A549 (cell line): ENCODE data around the gene HDAC10. TPM values are rescaled to one million over a fixed set of nuclear protein-coding genes. Genes with fewer than 3 reads are reported as not detected.

ENCODE experiments used
- ATAC-seq, 2 experiments: fragments of 200-7000 bp in 1 of 2; fragments of >200 bp in 1 of 2; cut with Nextera tagmentation in 1 of 2; cut with Tn5 transposase in 1 of 2; 3 replicates each; pipeline versions ENCODE4 v1.8.0 to v1.9.1; 2018 to 2020; ENCODE audit warnings: mild to moderate bottlenecking in 1 of 2, moderate library complexity in 1 of 2
- CTCF ChIA-PET: fragments of 300-600 bp; sonication (Branson Sonifier 250); formaldehyde crosslinking; extraction: SDS; loops from one replicate; lab custom pipeline; 2021; ENCODE audit warnings: antibody characterized with exemption, inconsistent platforms; lab: Yijun Ruan, JAX
- POLR2A ChIA-PET: fragments of 350-600 bp; formaldehyde crosslinking; extraction: SDS; loops from one replicate; lab custom pipeline; 2021; ENCODE audit warnings: antibody characterized with exemption, inconsistent platforms; lab: Yijun Ruan, JAX
- DNase-seq, 2 experiments: peaks; one replicate each; pipeline versions ENCODE4 v3.0.0 to v3.0.0-alpha.2; 2011 to 2016; ENCODE audit warnings: low read depth in 1 of 2, low spot score in 1 of 2
- FAIRE-seq: peaks from 2 replicates; lab custom pipeline; 2011; peaks lifted over from hg19 to GRCh38; lab: Jason Lieb, UNC
- H3K27ac ChIP-seq, 2 experiments: fragments of >200 bp; sonication (Bioruptor Twin); formaldehyde crosslinking; 3 replicates each; pipeline ENCODE4 v1.5.1; 2016 to 2017
- H3K4me1 ChIP-seq: fragments of >200 bp; sonication (Bioruptor Twin); formaldehyde crosslinking; 3 replicates; pipeline ENCODE4 v1.6.1; 2016
- H3K4me2 ChIP-seq: fragments of >200 bp; sonication (Bioruptor Twin); formaldehyde crosslinking; 3 replicates; pipeline ENCODE4 v1.6.1; 2016
- H3K4me3 ChIP-seq: fragments of >200 bp; sonication (Bioruptor Twin); formaldehyde crosslinking; 3 replicates; pipeline ENCODE4 v1.5.1; 2016
- H3K9me3 ChIP-seq: fragments of >200 bp; sonication (Bioruptor Twin); formaldehyde crosslinking; 3 replicates; pipeline ENCODE4 v1.6.1; 2016
- BHLHE40 ChIP-seq: IDR thresholded peaks from 2 replicates; pipeline ENCODE4 v1.6.1; 2012; ENCODE audit warnings: low read depth, low read length, inconsistent platforms
- CBX2 ChIP-seq: fragments of 200-600 bp; sonication (generic); IDR thresholded peaks from 2 replicates; pipeline ENCODE4 v1.6.1; 2016; ENCODE audit warnings: low read depth, mild to moderate bottlenecking, borderline replicate concordance
- CEBPB ChIP-seq, 2 experiments: fragments of >200 bp in 1 of 2; sonication (Bioruptor Twin) in 1 of 2; formaldehyde crosslinking in 1 of 2; IDR thresholded peaks; 2 replicates each; pipeline ENCODE4 v1.6.1; 2012 to 2016
- CTCF ChIP-seq: fragments of >200 bp; sonication (Bioruptor Twin); formaldehyde crosslinking; IDR thresholded peaks from 3 replicates; pipeline ENCODE4 v1.5.1; 2016
- EHMT2 ChIP-seq: fragments of 200-600 bp; sonication (generic); IDR thresholded peaks from 2 replicates; pipeline ENCODE4 v1.6.1; 2016; ENCODE audit warnings: antibody characterized with exemption, low read depth, mild to moderate bottlenecking, moderate library complexity
- ESRRA ChIP-seq: fragments of 150-350 bp; IDR thresholded peaks from 2 replicates; pipeline ENCODE4 v1.6.1; 2014; ENCODE audit warnings: mild to moderate bottlenecking, low read length, borderline replicate concordance
- FOSL2 ChIP-seq, 2 experiments: fragments of 450-650 bp in 1 of 2; fragments of >200 bp in 1 of 2; sonication (Bioruptor Twin) in 1 of 2; formaldehyde crosslinking; IDR thresholded peaks; 2 replicates each; pipeline versions ENCODE4 v1.5.0 to v1.6.1; 2016 to 2020; ENCODE audit warnings: mild to moderate bottlenecking in 1 of 2, moderate library complexity in 1 of 2
- GATA3 ChIP-seq: IDR thresholded peaks from 2 replicates; pipeline ENCODE4 v1.6.1; 2012; ENCODE audit warnings: borderline replicate concordance
- HOXB5 ChIP-seq: fragments of 250-450 bp; sonication (Bioruptor Pico); IDR thresholded peaks from 2 replicates; pipeline ENCODE4 v1.5.0; 2020; ENCODE audit warnings: mild to moderate bottlenecking, moderate library complexity
- JUN ChIP-seq, 2 experiments: fragments of >200 bp; sonication (Bioruptor Twin); formaldehyde crosslinking; IDR thresholded peaks; 2 replicates in 1 of 2; 3 replicates in 1 of 2; pipeline ENCODE4 v1.6.1; 2016 to 2017
- KDM1A ChIP-seq: fragments of 200-600 bp; sonication (generic); IDR thresholded peaks from 2 replicates; pipeline ENCODE4 v1.6.1; 2016; ENCODE audit warnings: low read depth, mild to moderate bottlenecking
- MAFK ChIP-seq: fragments of 450-650 bp; IDR thresholded peaks from 2 replicates; pipeline ENCODE4 v1.6.1; 2014; ENCODE audit not compliant: partially characterized antibody
- MAZ ChIP-seq: fragments of 150-350 bp; IDR thresholded peaks from 2 replicates; pipeline ENCODE4 v1.6.1; 2014; ENCODE audit warnings: antibody characterized with exemption, low read depth, low read length, borderline replicate concordance
- MYC ChIP-seq: IDR thresholded peaks from 2 replicates; pipeline ENCODE4 v1.6.1; 2012; ENCODE audit warnings: mild to moderate bottlenecking, inconsistent platforms, low read length, improper control_type of control experiment, borderline replicate concordance
- RAD21 ChIP-seq, 2 experiments: fragments of >200 bp in 1 of 2; sonication (Bioruptor Twin) in 1 of 2; formaldehyde crosslinking in 1 of 2; IDR thresholded peaks in 1 of 2; conservative IDR thresholded peaks in 1 of 2; 2 replicates in 1 of 2; 3 replicates in 1 of 2; pipeline ENCODE4 v1.6.1; 2012 to 2018; ENCODE audit warnings: inconsistent platforms in 1 of 2
- RFX5 ChIP-seq: fragments of 450-650 bp; IDR thresholded peaks from 2 replicates; pipeline ENCODE4 v1.7.1; 2014; ENCODE audit warnings: antibody characterized with exemption, mild to moderate bottlenecking, moderate library complexity
- SMC3 ChIP-seq: fragments of >200 bp; sonication (Bioruptor Twin); formaldehyde crosslinking; IDR thresholded peaks from 3 replicates; pipeline ENCODE4 v1.6.1; 2018; ENCODE audit warnings: inconsistent platforms
- ZC3H11A ChIP-seq: fragments of 450-650 bp; IDR thresholded peaks from 2 replicates; pipeline ENCODE4 v1.6.1; 2014; ENCODE audit warnings: antibody characterized with exemption, mild to moderate bottlenecking
- ZNF302 ChIP-seq: fragments of 250-450 bp; sonication (Bioruptor Pico); IDR thresholded peaks from 2 replicates; pipeline ENCODE4 v1.9.0; 2021; ENCODE audit warnings: inconsistent platforms, mild to moderate bottlenecking, moderate library complexity
- ZSCAN20 ChIP-seq: fragments of 250-450 bp; sonication (Bioruptor Pico); IDR thresholded peaks from 2 replicates; pipeline ENCODE4 v1.8.0; 2022; ENCODE audit warnings: mild to moderate bottlenecking, moderate library complexity
- WGBS: methylation state at CpG from one replicate; pipeline ENCODE4 v1.1.6; 2017; ENCODE audit errors: missing lambda C conversion rate; 5-methylcytosine and 5-hydroxymethylcytosine counted together
- polyA plus RNA-seq, 4 experiments: library from polyadenylated mRNA; depleted of rRNA in 3 of 4; stranded (reverse); fragments of >200 nt; fragmentation: RNase III in 1 of 4; extraction: RNeasy Plus Mini Kit Qiagen cat#74134 plus additional on column Dnase treatment in 1 of 4; gene quantifications; 2 replicates in 3 of 4; 3 replicates in 1 of 4; pipeline ENCODE4 v1.2.3, GENCODE V29; 2011 to 2017

Gene HDAC10
- polyA plus RNA-seq, 2 of the 4 experiments (the other 2 are of a cell fraction), result 2.4 to 12.0 TPM

DNA sequence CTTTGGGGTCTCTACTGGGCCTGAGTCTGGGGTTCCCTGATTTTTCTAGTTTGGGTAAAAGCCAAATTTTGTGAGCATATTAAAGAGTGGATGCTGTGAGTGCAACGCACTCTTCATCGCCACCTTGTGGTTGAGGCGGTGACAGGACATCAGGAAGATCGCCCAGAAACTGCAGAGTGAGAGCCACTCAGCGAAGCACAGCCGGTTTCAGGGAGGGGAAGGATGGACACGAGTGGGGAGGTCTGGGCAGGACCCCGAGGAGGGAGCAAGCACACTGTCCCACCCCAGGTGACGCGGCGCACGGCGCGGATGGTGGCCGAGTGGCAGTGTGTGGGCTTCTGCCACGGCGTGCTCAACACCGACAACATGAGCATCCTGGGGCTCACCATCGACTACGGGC is 41.2 kb downstream of the HDAC10 start:
- Histone ChIP-seq H3K4me1 (no peaks in the 10 kb centered on the region), H3K4me2 (no peak overlapping the region), H3K4me3 (no peak overlapping the region), H3K27ac (no peak overlapping the region)
- peak; percentile 52 to 58 for DNase-seq
- FAIRE-seq, result no peak
- CTCF ChIA-PET, result interaction anchor here (1.0 to 3.2 kb wide), 3 partner anchors 11 to 61 kb away, joined by 3 to 18 read pairs (median 3); no protein-coding TSS in a partner anchor
- peak; percentile 77 to 78 for ATAC-seq
- peak; percentile 63; the same call in 2 of the 3 replicates for TF ChIP-seq SMC3
- TF ChIP-seq RAD21 (conservative IDR thresholded peaks at IDR 0.05 in 1 of 2, IDR thresholded peaks at IDR 0.05 in 1 of 2), result peak; percentile 54 to 56
- TF ChIP-seq ZSCAN20 (CRISPR knock-in tag), result no peak
- TF ChIP-seq CTCF, result peak; percentile 66
- TF ChIP-seq KDM1A, result no peak
- TF ChIP-seq, all 56 proteins: peak for 3
- 58% methylated on average over 20 of the region's 20 CpGs for WGBS
- POLR2A ChIA-PET, result no interaction called here
- no peaks in the 10 kb centered on the region for H3K9me3 ChIP-seq

DNA sequence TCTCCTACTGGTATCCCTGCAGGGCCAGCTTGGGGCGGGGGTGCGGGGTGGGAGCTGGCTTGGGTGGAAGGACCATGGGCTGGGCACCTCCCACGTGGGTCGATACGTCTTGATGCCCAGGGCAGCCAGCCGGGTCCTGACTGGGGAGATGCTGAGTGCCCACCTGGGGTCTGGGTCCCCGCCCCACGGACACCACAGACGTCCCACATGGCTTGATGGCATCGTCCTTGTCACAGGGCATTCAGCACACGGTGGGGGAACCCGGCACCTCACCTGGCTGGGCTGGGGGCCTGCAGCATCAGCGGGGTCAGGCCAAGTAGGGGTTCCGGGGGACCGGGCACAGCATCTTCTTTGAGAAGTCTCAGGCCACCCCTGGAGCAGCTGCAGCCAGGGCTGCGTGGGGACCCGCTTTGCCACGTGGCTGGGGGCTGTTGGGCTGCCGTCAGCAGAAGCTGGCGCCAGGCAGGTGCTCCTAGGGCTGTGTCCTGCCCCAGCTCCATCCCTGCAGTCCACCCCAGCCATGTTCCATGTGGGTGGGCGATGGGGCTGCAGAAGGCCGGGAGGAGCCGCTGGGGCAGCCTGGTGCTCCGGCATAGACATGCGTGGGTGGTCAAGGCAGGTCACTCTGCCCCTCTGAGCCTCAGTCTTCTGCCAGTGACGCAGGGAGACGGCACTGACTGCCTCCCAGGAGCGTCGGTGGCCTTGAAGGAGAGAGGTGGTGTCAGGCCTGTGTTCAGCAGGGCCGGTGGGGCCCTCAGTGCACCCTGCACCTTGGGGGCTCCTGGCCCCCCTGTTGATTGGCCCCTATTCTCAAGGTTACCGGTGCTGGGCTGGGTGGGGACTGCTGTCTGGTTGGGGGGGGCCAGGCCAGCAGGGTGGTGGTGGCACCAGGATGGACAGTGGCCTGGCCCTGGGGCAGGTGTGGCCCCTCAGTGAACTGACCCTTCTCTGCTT is 41.8 kb downstream of the HDAC10 start:
- ChIA-PET POLR2A (interaction anchor here (0.7 kb wide), 1 partner anchor 60 kb away, joined by 5 read pairs; no protein-coding TSS in a partner anchor), CTCF (interaction anchor here (0.8 to 4.6 kb wide), 5 partner anchors 18 to 66 kb away, joined by 3 to 32 read pairs (median 4); no protein-coding TSS in a partner anchor)
- FAIRE-seq (no peak), ATAC-seq (peak; percentile 6 to 42; a peak in 5 of 6 replicates), DNase-seq (no peak)
- Histone ChIP-seq H3K9me3 (no peaks in the 10 kb centered on the region), H3K27ac (no peak overlapping the region), H3K4me1 (no peaks in the 10 kb centered on the region), H3K4me2 (no peak overlapping the region)
- WGBS, result 64% methylated on average over 10 of the region's 31 CpGs
- TF ChIP-seq CBX2 (no peak), ZC3H11A (no peak), JUN (IDR thresholded peaks at IDR 0.05) (no peak), CEBPB (IDR thresholded peaks at IDR 0.05) (no peak), GATA3 (no peak), HOXB5 (CRISPR knock-in tag) (no peak), RFX5 (no peak), MAFK (no peak), BHLHE40 (no peak)
- TF ChIP-seq, all 56 proteins: peak for 0
- no peak overlapping the region for H3K4me3 ChIP-seq

DNA sequence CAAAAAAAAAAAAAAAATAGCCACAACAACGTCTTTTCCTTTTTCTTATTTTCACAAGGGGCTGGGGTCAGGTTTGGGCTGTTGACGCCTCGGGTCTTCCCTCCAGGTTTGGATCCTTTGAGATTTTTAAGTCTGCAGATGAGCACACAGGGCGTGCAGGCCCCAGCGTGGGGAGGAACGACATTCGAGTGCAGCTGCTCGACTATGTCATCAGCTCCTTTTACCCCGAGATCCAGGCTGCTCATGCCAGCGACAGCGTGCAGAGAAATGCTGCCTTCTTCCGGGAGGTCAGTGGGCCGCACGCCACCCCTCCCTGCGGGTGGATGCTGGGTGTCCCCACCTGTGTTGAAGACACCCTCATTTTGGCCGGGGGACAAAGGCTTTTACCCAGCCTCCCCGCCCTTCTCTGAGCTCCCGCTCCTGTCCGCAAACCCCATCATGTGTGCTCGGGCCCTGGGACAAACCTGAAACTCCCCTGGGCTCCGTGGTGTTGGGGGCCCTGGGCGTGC is 42.6 kb downstream of the HDAC10 start:
- 90% methylated on average over 16 of the region's 22 CpGs for WGBS
- POLR2A ChIA-PET, result interaction anchor here (0.7 kb wide), 1 partner anchor 59 kb away, joined by 5 read pairs; no protein-coding TSS in a partner anchor

More for the DNA sequence above, 42.6 kb downstream of the HDAC10 start:
- Histone ChIP-seq H3K27ac (no peak overlapping the region), H3K4me1 (no peaks in the 10 kb centered on the region), H3K4me2 (no peak overlapping the region), H3K4me3 (no peak overlapping the region), H3K9me3 (peaks cover under 1% of the 10 kb centered on the region; the same call in 1 of the 3 replicates)
- TF ChIP-seq EHMT2 (no peak), MYC (no peak), FOSL2 (IDR thresholded peaks at IDR 0.05) (no peak), FOSL2 (CRISPR knock-in tag; IDR thresholded peaks at IDR 0.05) (no peak), ESRRA (no peak), ZNF302 (CRISPR knock-in tag) (no peak), MAZ (no peak)
- CTCF ChIA-PET, result interaction anchor here (0.8 to 4.6 kb wide), 5 partner anchors 19 to 65 kb away, joined by 3 to 32 read pairs (median 4); no protein-coding TSS in a partner anchor
- DNase-seq (no peak), ATAC-seq (no peak), FAIRE-seq (no peak)
